ACC112 (cell line): ENCODE data around the gene ABL1.

Source experiments
- H2AFZ ChIP-seq: fragments of 200-600 bp; sonication (generic); one replicate; pipeline ENCODE4 v1.6.0; 2017; ENCODE audit warnings: antibody characterized with exemption, low read length; ENCODE audit not compliant: unreplicated experiment
- H3K27ac ChIP-seq: fragments of 200-600 bp; sonication (generic); 2 replicates; pipeline ENCODE4 v1.5.1; 2014; ENCODE audit warnings: low read depth, mild to moderate bottlenecking, antibody characterized with exemption, low read length, moderate library complexity
- H3K27me3 ChIP-seq: fragments of 200-600 bp; sonication (generic); 2 replicates; pipeline ENCODE4 v1.6.1; 2014; ENCODE audit warnings: mild to moderate bottlenecking, antibody characterized with exemption, low read length, moderate library complexity, mixed read lengths; ENCODE audit not compliant: insufficient read depth
- H3K36me3 ChIP-seq: fragments of 200-600 bp; sonication (generic); 2 replicates; pipeline ENCODE4 v1.6.1; 2016; ENCODE audit warnings: mild to moderate bottlenecking, antibody characterized with exemption, low read length, moderate library complexity, mixed read lengths; ENCODE audit not compliant: insufficient read depth
- H3K4me1 ChIP-seq: fragments of 200-600 bp; sonication (generic); one replicate; pipeline ENCODE4 v1.6.1; 2016; ENCODE audit warnings: low read length, mixed read lengths; ENCODE audit not compliant: insufficient read depth, unreplicated experiment, control insufficient read depth
- H3K4me3 ChIP-seq: fragments of 200-600 bp; sonication (generic); 2 replicates; pipeline ENCODE4 v1.5.1; 2014; ENCODE audit warnings: mild to moderate bottlenecking, low read depth, low read length
- H3K79me2 ChIP-seq: fragments of 200-600 bp; sonication (generic); one replicate; pipeline ENCODE4 v1.6.0; 2016; ENCODE audit warnings: low read length; ENCODE audit not compliant: control insufficient read depth, unreplicated experiment, insufficient read depth

Gene ABL1

GRCh38 chr9:130872912-130873503 is 38.0 kb downstream of the ABL1 start:
- no peak overlapping the region for H3K4me3 ChIP-seq
- H3K27ac ChIP-seq: no peak overlapping the region
- peaks cover 36% of the 10 kb centered on the region for H3K36me3 ChIP-seq
- H3K4me1 ChIP-seq: no peaks in the 10 kb centered on the region
- H3K27me3 ChIP-seq: no peaks in the 10 kb centered on the region
- H3K79me2 ChIP-seq: peaks cover 17% of the 10 kb centered on the region
- H2AFZ ChIP-seq: no peak overlapping the region

- no peak overlapping the region for H2AFZ ChIP-seq
- H3K27me3 ChIP-seq: no peaks in the 10 kb centered on the region
- H3K4me1 ChIP-seq: no peaks in the 10 kb centered on the region
- H3K79me2 ChIP-seq: peaks cover 14% of the 10 kb centered on the region
- H3K27ac ChIP-seq: no peak overlapping the region
- no peak overlapping the region for H3K4me3 ChIP-seq
- peaks cover 43% of the 10 kb centered on the region for H3K36me3 ChIP-seq
Observed at GRCh38 chr9:130873966-130874365, 38.9 kb downstream of the ABL1 start.

GRCh38 chr9:130874783-130875182 is 39.7 kb downstream of the ABL1 start:
- no peaks in the 10 kb centered on the region for H3K4me1 ChIP-seq
- no peak overlapping the region for H3K4me3 ChIP-seq
- no peaks in the 10 kb centered on the region for H3K27me3 ChIP-seq
- peaks cover 46% of the 10 kb centered on the region for H3K36me3 ChIP-seq
- no peak overlapping the region for H3K27ac ChIP-seq
- H3K79me2 ChIP-seq: peaks cover 10% of the 10 kb centered on the region
- H2AFZ ChIP-seq: no peak overlapping the region

DNA sequence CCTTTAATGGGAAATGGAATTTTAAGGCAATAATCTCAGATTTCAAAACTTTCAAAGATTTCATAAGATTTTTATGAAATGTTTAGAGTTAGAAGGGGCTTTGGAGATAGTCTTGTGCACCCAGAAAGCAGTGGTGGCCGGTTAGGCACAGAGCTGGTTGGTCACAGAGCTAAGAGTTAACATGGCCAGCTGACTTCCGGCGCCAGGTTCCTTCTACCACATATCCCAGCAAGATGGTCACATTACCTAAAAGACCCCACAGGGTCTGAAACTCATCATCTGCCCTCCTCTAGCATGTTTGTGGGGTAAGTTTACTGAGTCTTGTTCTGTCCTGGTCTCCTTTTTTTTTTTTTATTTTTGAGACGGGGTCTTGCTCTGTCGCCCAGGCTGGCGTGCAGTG is 42.2 kb downstream of the ABL1 start:
- H3K36me3 ChIP-seq: peaks cover 51% of the 10 kb centered on the region
- no peaks in the 10 kb centered on the region for H3K27me3 ChIP-seq
- no peak overlapping the region for H2AFZ ChIP-seq
- no peak overlapping the region for H3K4me3 ChIP-seq
- H3K79me2 ChIP-seq: no peaks in the 10 kb centered on the region
- no peaks in the 10 kb centered on the region for H3K4me1 ChIP-seq
- no peak overlapping the region for H3K27ac ChIP-seq

DNA sequence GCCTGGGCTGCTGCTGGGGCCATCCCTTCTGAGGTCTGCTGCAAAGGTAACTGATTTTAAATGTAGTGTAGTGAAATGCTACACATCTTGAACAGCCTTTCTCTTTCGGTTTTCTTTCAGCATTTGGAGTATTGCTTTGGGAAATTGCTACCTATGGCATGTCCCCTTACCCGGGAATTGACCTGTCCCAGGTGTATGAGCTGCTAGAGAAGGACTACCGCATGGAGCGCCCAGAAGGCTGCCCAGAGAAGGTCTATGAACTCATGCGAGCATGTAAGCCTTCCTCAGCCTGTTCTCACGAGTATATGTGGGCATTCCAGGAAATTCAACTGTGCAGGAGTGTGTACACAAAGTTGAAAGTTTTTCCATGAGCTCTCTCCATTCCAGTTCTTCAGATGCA is 43.2 kb downstream of the ABL1 start:
- no peaks in the 10 kb centered on the region for H3K4me1 ChIP-seq
- no peak overlapping the region for H2AFZ ChIP-seq
- no peak overlapping the region for H3K4me3 ChIP-seq
- H3K27ac ChIP-seq: no peak overlapping the region
- no peaks in the 10 kb centered on the region for H3K27me3 ChIP-seq
- H3K79me2 ChIP-seq: no peaks in the 10 kb centered on the region
- H3K36me3 ChIP-seq: peaks cover 41% of the 10 kb centered on the region

DNA sequence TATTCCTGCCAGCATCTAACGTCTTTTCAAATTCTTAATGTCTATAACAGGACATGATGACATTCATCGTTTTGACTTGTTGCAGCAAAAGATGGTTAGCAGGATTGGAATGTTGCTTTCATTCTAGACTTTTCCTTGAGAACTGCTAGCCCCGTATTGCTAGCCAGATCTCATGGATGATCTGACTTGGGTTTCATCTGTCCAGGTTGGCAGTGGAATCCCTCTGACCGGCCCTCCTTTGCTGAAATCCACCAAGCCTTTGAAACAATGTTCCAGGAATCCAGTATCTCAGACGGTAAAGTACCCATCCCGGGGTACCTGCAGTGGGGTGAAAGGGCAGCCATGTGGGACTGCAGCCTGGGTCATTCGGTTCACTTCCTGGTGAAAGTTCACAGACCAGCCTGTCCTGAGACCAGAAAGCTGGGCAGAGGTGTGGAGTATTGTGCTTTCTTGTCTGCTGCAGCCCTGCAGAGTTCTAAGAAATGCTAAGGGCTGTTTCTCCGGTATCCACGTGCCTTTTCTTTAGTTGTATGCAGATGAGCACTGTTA is 44.9 kb downstream of the ABL1 start:
- no peaks in the 10 kb centered on the region for H3K4me1 ChIP-seq
- no peak overlapping the region for H3K4me3 ChIP-seq
- peaks cover 36% of the 10 kb centered on the region for H3K36me3 ChIP-seq
- H3K79me2 ChIP-seq: no peaks in the 10 kb centered on the region
- no peak overlapping the region for H2AFZ ChIP-seq
- no peaks in the 10 kb centered on the region for H3K27me3 ChIP-seq
- H3K27ac ChIP-seq: no peak overlapping the region

DNA sequence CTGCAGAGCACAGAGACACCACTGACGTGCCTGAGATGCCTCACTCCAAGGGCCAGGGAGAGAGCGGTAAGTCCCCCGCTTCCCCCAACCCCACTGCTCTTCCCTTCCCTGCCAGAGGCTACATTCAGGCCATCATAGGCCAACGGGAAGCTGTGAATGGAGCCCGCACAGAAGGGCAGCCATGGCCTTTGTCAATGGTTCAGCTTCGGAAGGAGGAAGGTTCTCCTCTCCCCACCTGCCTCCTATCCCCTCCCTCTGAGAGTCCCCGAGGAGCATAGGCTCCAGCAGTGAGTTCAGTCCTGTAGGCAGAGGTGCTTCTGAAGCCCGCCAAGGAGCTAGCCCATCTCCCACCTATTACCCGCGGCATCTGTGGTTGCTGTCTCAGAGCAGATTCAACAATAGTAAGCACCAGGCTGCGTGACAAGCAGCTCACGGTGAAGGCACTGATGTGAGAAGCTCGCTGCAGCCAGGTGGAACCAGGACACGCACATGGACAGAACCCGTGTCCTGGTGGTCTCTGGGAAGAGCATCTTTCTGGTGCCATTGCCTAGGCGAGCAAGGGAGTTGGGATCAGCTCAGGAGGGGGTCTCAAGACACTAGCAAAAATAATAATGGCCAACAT is 45.7 kb downstream of the ABL1 start:
- no peaks in the 10 kb centered on the region for H3K4me1 ChIP-seq
- no peak overlapping the region for H2AFZ ChIP-seq
- H3K27ac ChIP-seq: no peak overlapping the region
- H3K27me3 ChIP-seq: no peaks in the 10 kb centered on the region
- no peak overlapping the region for H3K4me3 ChIP-seq
- no peaks in the 10 kb centered on the region for H3K79me2 ChIP-seq
- H3K36me3 ChIP-seq: peaks cover 36% of the 10 kb centered on the region

GRCh38 chr9:130881516-130881915 is 46.5 kb downstream of the ABL1 start:
- Histone ChIP-seq H3K4me3 (no peak overlapping the region), H3K36me3 (peaks cover 41% of the 10 kb centered on the region), H3K27me3 (no peaks in the 10 kb centered on the region), H3K4me1 (no peaks in the 10 kb centered on the region), H3K79me2 (peaks cover 2% of the 10 kb centered on the region), H2AFZ (no peak overlapping the region), H3K27ac (no peak overlapping the region)

- Histone ChIP-seq H3K4me3 (no peak overlapping the region), H3K4me1 (no peaks in the 10 kb centered on the region), H3K27ac (no peak overlapping the region), H3K36me3 (peaks cover 35% of the 10 kb centered on the region), H2AFZ (no peak overlapping the region), H3K79me2 (peaks cover 2% of the 10 kb centered on the region), H3K27me3 (no peaks in the 10 kb centered on the region)
Observed at GRCh38 chr9:130882696-130883225, 47.7 kb downstream of the ABL1 start.

GRCh38 chr9:130883479-130883878 is 48.4 kb downstream of the ABL1 start:
- Histone ChIP-seq H3K36me3 (peaks cover 30% of the 10 kb centered on the region), H3K4me1 (no peaks in the 10 kb centered on the region), H3K27ac (no peak overlapping the region), H3K4me3 (no peak overlapping the region), H3K79me2 (peaks cover 2% of the 10 kb centered on the region), H2AFZ (no peak overlapping the region), H3K27me3 (no peaks in the 10 kb centered on the region)

- peaks cover 2% of the 10 kb centered on the region for H3K79me2 ChIP-seq
- no peaks in the 10 kb centered on the region for H3K27me3 ChIP-seq
- no peak overlapping the region for H2AFZ ChIP-seq
- H3K4me3 ChIP-seq: no peak overlapping the region
- no peak overlapping the region for H3K27ac ChIP-seq
- H3K4me1 ChIP-seq: no peaks in the 10 kb centered on the region
- peaks cover 26% of the 10 kb centered on the region; the same call in 1 of the 2 replicates for H3K36me3 ChIP-seq
Observed at GRCh38 chr9:130884111-130884531, 49.1 kb downstream of the ABL1 start.
